Panc1 (cell line): ENCODE measurements around the gene GALNT1.

Experiments used
- CTCF ChIP-seq: fragments of 450-650 bp; IDR thresholded peaks from 2 replicates; pipeline ENCODE4 v1.5.1; 2017; ENCODE audit warnings: mild to moderate bottlenecking
- POLR2AphosphoS5 ChIP-seq: IDR thresholded peaks from 2 replicates; pipeline ENCODE4 v1.6.1; 2012; ENCODE audit warnings: mild to moderate bottlenecking, low read depth, low read length, moderate library complexity
- SIN3A ChIP-seq: IDR thresholded peaks from 2 replicates; pipeline ENCODE4 v1.6.1; 2012; ENCODE audit warnings: low read depth, mild to moderate bottlenecking, low read length, moderate library complexity, borderline replicate concordance; ENCODE audit not compliant: insufficient read depth
- TCF7L2 ChIP-seq: IDR thresholded peaks from 2 replicates; pipeline ENCODE4 v1.6.1; 2011; ENCODE audit warnings: mild to moderate bottlenecking, low read depth, low read length, inconsistent platforms

- TF ChIP-seq CTCF, result no peak
- TF ChIP-seq SIN3A, result no peak
- TF ChIP-seq POLR2AphosphoS5, result no peak
- TF ChIP-seq TCF7L2, result no peak
Observed at GRCh38 chr18:35570182-35570581, 11.4 kb upstream of the GALNT1 start.
